Glomerular visceral epithelial cell (primary cell): Measurements from ENCODE around the gene ANKRD18A.

ENCODE experiments used
- DNase-seq: peaks from one replicate; pipeline ENCODE4 v3.0.0-alpha.2; 2016; ENCODE audit errors: extremely low spot score

The ANKRD18A gene

GRCh38 chr9:38620483-38621433, at the start of gene ANKRD18A:
ANKRD18A (minus strand) TSS chr9:38620596; CDS start chr9:38620285, 311 bp downstream.
- DNase-seq, result peak; percentile 96

GRCh38 chr9:38668791-38669466, 48.5 kb upstream of the ANKRD18A start:
- no peak for DNase-seq

- peak; percentile 29 for DNase-seq
Measured at GRCh38 chr9:38662763-38663593, 42.6 kb upstream of the ANKRD18A start.

- no peak for DNase-seq
Measured at GRCh38 chr9:38659538-38659937, 39.1 kb upstream of the ANKRD18A start.

GRCh38 chr9:38656896-38657295, 36.5 kb upstream of the ANKRD18A start:
- no peak for DNase-seq

GRCh38 chr9:38652486-38652885, 32.1 kb upstream of the ANKRD18A start:
- DNase-seq, result no peak

DNA sequence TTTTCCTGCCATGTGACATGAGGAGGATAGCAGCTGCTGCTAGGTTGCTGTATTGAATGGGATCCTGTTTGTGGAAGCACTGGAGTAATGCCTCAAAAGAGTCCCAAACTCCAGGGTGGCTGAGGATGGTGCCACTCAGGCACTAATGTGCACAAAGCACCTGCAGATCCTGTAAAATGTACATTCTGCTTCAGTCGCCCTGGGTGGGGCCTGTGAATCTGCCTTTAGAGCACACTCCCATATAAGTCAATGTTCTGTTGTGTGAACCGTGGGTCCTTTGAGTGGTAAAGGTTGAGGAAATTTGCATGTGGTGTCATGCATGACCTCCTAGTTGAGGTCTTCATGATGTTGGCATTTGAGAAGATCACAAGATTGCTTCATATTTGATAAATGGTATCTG, 31.6 kb upstream of the ANKRD18A start:
- no peak for DNase-seq

- no peak for DNase-seq
Measured at GRCh38 chr9:38651400-38652042, 31.1 kb upstream of the ANKRD18A start.

GRCh38 chr9:38650564-38650963, 30.2 kb upstream of the ANKRD18A start:
- DNase-seq, result no peak

DNA sequence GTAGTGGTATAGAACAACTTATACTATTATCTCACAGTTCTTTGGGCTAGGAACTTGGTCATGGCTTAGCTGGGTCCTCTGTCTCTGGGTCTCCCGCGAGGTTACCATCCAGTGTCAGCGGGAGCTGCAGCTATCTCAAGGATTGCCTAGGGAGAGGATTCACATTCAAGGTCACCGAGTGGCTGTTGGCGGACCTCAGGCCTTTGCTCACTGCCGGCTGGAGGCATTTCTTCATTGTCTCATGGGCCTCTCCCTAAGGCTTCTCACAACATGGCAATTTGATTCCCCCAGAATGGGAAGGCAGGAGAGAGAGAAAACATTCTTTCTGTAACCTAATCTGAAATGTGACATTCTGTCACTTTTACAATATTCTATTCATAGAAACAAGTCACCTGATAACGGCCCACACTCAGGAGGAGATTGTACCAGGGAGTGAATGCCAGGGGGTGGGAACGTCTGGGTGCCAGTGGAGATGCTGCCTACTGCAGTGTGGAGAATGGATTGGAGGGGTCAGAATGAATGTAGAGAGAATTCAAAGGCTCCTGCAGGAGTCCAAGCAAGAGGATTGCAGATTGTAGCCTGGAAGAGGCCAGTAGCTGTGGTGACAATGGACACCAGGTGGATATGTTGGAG, 29.5 kb upstream of the ANKRD18A start:
- no peak for DNase-seq

DNA sequence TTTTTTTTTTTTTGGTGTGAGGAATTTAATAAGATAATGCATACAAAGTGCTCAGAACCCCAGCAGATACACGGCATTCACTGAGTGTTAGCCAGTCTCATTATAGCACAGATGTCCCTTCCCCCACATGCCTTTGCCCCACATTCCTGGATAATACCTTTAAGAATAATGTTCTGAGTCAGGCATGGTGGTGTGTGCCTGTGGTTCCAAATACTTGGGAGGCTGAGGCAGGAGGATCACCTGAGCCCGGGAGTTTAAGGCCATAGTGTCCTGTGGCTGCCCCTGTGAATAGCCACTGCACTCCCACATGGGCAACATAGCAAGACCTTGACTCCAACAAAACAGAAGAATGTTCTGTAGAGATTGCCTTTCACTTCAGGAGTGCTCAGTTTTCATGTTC, 24.2 kb upstream of the ANKRD18A start:
- no peak for DNase-seq

GRCh38 chr9:38643815-38644173, 23.4 kb upstream of the ANKRD18A start:
- DNase-seq, result no peak

- no peak for DNase-seq
Measured at GRCh38 chr9:38642951-38643814, 22.8 kb upstream of the ANKRD18A start.

- peak; percentile 48 for DNase-seq
Measured at GRCh38 chr9:38641985-38642864, 21.8 kb upstream of the ANKRD18A start.

GRCh38 chr9:38641142-38641541, 20.7 kb upstream of the ANKRD18A start:
- DNase-seq, result no peak

DNA sequence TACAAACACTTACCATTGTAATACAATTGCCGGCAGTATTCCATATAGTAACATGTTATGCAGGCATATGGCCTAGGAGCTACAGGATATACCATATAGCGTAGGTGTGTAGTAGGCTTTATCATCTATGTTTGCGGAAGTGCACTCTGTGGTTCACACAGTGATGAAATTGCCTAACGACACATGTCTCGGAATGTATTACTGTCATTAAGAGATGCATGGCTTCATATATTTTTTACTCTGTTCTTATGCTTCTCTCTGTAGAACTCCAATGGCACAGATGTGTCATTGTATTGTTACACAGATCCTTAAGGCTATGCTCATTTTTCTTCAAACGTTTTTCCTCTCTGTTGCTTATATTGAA, 19.2 kb upstream of the ANKRD18A start:
- DNase-seq, result no peak

DNA sequence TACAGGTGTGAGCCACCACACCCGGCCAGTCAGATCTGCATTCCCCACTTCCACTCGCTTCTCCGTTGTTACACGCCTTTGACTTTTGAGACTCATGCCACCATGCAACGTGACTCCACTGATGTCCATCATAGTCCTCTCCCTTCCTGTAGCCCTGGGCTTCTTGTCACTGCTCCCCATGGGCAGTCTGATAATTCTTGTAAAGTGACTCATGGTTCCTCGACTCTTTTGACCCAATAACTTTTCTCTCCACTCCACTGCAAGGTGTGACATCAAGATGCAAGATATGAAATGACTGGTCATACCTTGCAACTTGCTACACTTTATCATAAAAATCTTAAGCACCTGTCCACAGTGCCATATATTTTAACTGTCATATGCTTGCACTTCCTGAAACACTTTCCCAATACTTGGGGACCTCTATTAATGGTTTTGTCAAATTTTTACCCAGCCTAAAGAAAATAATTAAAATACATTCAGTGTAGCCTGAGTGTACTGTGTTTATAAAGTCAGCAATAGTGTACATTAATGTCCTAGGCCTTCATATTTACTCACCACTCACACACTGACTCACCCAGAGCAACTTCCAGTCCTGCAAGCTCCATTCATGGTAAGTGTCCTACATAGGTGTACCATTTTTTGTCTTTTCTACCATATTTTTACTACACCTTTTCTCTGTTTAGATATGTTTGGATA, 18.6 kb upstream of the ANKRD18A start:
- no peak for DNase-seq

GRCh38 chr9:38634315-38634714, 13.9 kb upstream of the ANKRD18A start:
- DNase-seq, result no peak

- no peak for DNase-seq
Measured at GRCh38 chr9:38629511-38629910, 9.1 kb upstream of the ANKRD18A start.
